ENCODE measurements around the gene FEN1. TPM values are rescaled to one million over a fixed set of nuclear protein-coding genes. Genes with fewer than 3 reads are reported as not detected.

FEN1 gene
- total and polyA plus RNA-seq, 2 of the 13 experiments (the other 11 are each of a cell fraction or from before 2014, with no cell fraction given): 12.4 to 102 TPM

DNA sequence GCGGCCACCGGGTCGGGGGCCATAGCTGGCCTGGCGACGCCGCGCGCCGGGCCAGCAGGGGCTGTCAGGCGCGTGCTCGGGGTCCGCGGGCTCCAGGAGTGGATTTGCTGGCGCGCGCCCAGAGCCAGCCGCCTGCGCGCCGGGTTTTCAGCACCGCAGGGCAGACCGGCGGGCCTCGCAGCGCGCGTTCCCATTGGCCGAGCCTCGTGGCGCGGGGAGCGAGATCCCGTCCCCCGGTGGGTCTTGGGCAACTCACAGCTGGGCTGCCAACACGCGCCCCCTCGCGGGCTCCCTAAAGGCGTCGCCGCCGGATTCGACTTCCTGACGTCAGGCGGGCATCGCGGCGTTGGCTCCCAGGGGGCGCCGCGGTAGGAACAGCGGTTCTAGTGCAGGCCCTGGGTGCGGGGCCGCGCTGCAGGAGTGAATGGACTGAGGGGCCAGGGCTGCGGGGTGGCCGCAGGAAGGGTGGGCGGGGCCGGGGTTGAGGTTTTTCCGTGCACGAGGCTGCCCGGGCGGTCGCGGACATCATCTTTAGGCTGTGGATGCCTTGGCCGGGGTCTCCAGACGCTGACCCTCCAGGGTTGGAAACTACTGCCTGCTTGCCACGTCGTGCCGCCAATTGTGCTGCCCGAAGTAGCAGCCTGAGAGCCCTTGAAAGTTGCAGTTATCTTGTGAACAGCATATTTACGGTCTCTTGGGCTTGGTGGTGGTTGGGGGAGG, 24.2 kb downstream of the FEN1 start, which contains the start of gene FADS1 (continued):
- TF ChIP-seq, protein P1, sequence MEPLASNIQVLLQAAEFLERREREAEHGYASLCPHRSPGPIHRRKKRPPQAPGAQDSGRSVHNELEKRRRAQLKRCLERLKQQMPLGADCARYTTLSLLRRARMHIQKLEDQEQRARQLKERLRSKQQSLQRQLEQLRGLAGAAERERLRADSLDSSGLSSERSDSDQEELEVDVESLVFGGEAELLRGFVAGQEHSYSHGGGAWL (CRISPR knock-in tag; IDR thresholded peaks at IDR 0.05): peak; percentile 61
- TF ChIP-seq HDAC6 (IDR thresholded peaks at IDR 0.05; ENCODE audit: low read depth, low read length): no peak
- peak; percentile 55; the same call in 1 of the 2 replicates for TF ChIP-seq CBFB (CRISPR knock-in tag; IDR thresholded peaks at IDR 0.05)
- TF ChIP-seq DPF2 (CRISPR knock-in tag; IDR thresholded peaks at IDR 0.05; ENCODE audit: borderline replicate concordance, low read depth): no peak
- 0 out of 2 replicates have a peak, but pooled peaks have one; percentile 17 for TF ChIP-seq ZKSCAN1 (IDR thresholded peaks at IDR 0.05; ENCODE audit: low read length)
- peak; percentile 60; the same call in 1 of the 2 replicates for TF ChIP-seq SOX5 (CRISPR knock-in tag; IDR thresholded peaks at IDR 0.05; ENCODE audit: borderline replicate concordance)
- TF ChIP-seq, protein P2, sequence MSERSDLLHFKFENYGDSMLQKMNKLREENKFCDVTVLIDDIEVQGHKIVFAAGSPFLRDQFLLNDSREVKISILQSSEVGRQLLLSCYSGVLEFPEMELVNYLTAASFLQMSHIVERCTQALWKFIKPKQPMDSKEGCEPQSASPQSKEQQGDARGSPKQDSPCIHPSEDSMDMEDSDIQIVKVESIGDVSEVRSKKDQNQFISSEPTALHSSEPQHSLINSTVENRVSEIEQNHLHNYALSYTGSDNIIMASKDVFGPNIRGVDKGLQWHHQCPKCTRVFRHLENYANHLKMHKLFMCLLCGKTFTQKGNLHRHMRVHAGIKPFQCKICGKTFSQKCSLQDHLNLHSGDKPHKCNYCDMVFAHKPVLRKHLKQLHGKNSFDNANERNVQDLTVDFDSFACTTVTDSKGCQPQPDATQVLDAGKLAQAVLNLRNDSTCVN (CRISPR knock-in tag; IDR thresholded peaks at IDR 0.05; ENCODE audit: borderline replicate concordance): peak; percentile 44; the same call in 1 of the 2 replicates
- TF ChIP-seq PRMT3 (CRISPR knock-in tag; IDR thresholded peaks at IDR 0.05; ENCODE audit: borderline replicate concordance, low read depth): peak; percentile 95
- TF ChIP-seq ZNF552 (CRISPR knock-in tag; IDR thresholded peaks at IDR 0.05; ENCODE audit: borderline replicate concordance): peak; percentile 53; the same call in 1 of the 2 replicates
- TF ChIP-seq ZNF232 (CRISPR knock-in tag; IDR thresholded peaks at IDR 0.05; ENCODE audit: borderline replicate concordance): peak; percentile 87; the same call in 1 of the 2 replicates
- TF ChIP-seq, protein P3, sequence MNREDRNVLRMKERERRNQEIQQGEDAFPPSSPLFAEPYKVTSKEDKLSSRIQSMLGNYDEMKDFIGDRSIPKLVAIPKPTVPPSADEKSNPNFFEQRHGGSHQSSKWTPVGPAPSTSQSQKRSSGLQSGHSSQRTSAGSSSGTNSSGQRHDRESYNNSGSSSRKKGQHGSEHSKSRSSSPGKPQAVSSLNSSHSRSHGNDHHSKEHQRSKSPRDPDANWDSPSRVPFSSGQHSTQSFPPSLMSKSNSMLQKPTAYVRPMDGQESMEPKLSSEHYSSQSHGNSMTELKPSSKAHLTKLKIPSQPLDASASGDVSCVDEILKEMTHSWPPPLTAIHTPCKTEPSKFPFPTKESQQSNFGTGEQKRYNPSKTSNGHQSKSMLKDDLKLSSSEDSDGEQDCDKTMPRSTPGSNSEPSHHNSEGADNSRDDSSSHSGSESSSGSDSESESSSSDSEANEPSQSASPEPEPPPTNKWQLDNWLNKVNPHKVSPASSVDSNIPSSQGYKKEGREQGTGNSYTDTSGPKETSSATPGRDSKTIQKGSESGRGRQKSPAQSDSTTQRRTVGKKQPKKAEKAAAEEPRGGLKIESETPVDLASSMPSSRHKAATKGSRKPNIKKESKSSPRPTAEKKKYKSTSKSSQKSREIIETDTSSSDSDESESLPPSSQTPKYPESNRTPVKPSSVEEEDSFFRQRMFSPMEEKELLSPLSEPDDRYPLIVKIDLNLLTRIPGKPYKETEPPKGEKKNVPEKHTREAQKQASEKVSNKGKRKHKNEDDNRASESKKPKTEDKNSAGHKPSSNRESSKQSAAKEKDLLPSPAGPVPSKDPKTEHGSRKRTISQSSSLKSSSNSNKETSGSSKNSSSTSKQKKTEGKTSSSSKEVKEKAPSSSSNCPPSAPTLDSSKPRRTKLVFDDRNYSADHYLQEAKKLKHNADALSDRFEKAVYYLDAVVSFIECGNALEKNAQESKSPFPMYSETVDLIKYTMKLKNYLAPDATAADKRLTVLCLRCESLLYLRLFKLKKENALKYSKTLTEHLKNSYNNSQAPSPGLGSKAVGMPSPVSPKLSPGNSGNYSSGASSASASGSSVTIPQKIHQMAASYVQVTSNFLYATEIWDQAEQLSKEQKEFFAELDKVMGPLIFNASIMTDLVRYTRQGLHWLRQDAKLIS (CRISPR knock-in tag; IDR thresholded peaks at IDR 0.05): no peak
- TF ChIP-seq, protein P4, sequence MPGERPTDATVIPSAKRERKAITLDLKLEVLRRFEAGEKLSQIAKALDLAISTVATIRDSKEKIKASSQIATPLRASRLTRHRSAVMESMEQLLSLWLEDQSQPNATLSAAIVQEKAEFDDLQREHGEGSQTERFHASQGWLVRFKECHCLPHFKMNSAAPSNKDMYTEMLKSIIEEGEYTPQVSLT (CRISPR knock-in tag; IDR thresholded peaks at IDR 0.05; ENCODE audit: borderline replicate concordance, low read depth): peak; percentile 40; the same call in 1 of the 2 replicates
- no peak for TF ChIP-seq ZNF337 (CRISPR knock-in tag; IDR thresholded peaks at IDR 0.05; ENCODE audit: borderline replicate concordance, low read depth)
- peak; percentile 87; the same call in 1 of the 2 replicates for TF ChIP-seq ZBTB8A (CRISPR knock-in tag; IDR thresholded peaks at IDR 0.05; ENCODE audit: borderline replicate concordance, low read depth)
- peak; percentile 72; the same call in 1 of the 2 replicates for TF ChIP-seq ZNF678 (CRISPR knock-in tag; IDR thresholded peaks at IDR 0.05)
- TF ChIP-seq, protein P5, sequence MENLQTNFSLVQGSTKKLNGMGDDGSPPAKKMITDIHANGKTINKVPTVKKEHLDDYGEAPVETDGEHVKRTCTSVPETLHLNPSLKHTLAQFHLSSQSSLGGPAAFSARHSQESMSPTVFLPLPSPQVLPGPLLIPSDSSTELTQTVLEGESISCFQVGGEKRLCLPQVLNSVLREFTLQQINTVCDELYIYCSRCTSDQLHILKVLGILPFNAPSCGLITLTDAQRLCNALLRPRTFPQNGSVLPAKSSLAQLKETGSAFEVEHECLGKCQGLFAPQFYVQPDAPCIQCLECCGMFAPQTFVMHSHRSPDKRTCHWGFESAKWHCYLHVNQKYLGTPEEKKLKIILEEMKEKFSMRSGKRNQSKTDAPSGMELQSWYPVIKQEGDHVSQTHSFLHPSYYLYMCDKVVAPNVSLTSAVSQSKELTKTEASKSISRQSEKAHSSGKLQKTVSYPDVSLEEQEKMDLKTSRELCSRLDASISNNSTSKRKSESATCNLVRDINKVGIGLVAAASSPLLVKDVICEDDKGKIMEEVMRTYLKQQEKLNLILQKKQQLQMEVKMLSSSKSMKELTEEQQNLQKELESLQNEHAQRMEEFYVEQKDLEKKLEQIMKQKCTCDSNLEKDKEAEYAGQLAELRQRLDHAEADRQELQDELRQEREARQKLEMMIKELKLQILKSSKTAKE (CRISPR knock-in tag; IDR thresholded peaks at IDR 0.05; ENCODE audit: borderline replicate concordance): peak; percentile 62; the same call in 1 of the 2 replicates
- TF ChIP-seq GATAD2A (CRISPR knock-in tag; IDR thresholded peaks at IDR 0.05): peak; percentile 87
- no peak for TF ChIP-seq GZF1 (CRISPR knock-in tag; IDR thresholded peaks at IDR 0.05)
